WTC11 (cell line): ENCODE data around the gene ZNF506. TPM values are rescaled to one million over a fixed set of nuclear protein-coding genes. Genes with fewer than 3 reads are reported as not detected.
"Not testable (repeated sequence)": the region's sequence is repeated elsewhere in the genome, so short reads cannot be mapped to it uniquely, and the experiment has no call there.

ENCODE experiments used
- ATAC-seq: fragments of 200-7000 bp; cut with Tn5 transposase; 2 replicates; pipeline ENCODE4 v1.10.0; 2021; ENCODE audit warnings: mild to moderate bottlenecking, moderate library complexity
- CTCF ChIA-PET: fragments of 300-600 bp; sonication (Branson Sonifier 250); formaldehyde crosslinking; loops from one replicate; lab custom pipeline; 2021; ENCODE audit warnings: antibody characterized with exemption; lab: Charles Lee
- POLR2A ChIA-PET: fragments of 350-600 bp; sonication (Branson Sonifier 250); formaldehyde crosslinking; loops from one replicate; lab custom pipeline; 2021; ENCODE audit warnings: antibody characterized with exemption; lab: Charles Lee
- DNase-seq: peaks from one replicate; pipeline ENCODE4 v3.0.0; 2021; ENCODE audit warnings: low spot score
- H3K27ac Mint-ChIP-seq: 2 replicates; pipeline ENCODE4 v1.8.0; 2021; ENCODE audit warnings: mixed read lengths
- H3K27me3 Mint-ChIP-seq: 2 replicates; pipeline ENCODE4 v1.8.0; 2021; ENCODE audit warnings: low read depth, mild to moderate bottlenecking, moderate library complexity, mixed read lengths
- H3K36me3 Mint-ChIP-seq: 2 replicates; pipeline ENCODE4 v1.8.0; 2021; ENCODE audit warnings: mixed read lengths
- H3K4me1 Mint-ChIP-seq: 2 replicates; pipeline ENCODE4 v1.8.0; 2022; ENCODE audit warnings: mixed read lengths
- H3K4me3 Mint-ChIP-seq: 2 replicates; pipeline ENCODE4 v1.8.0; 2021; ENCODE audit warnings: mild to moderate bottlenecking, moderate library complexity, mixed read lengths
- H3K9me3 Mint-ChIP-seq: 2 replicates; pipeline ENCODE4 v1.8.0; 2021; ENCODE audit warnings: mixed read lengths
- CREM ChIP-seq: sonication (generic); formaldehyde crosslinking; IDR thresholded peaks from 2 replicates; pipeline ENCODE4 v1.8.1; 2022; ENCODE audit warnings: mild to moderate bottlenecking, missing genetic modification reagents, moderate library complexity
- ETV6 ChIP-seq: sonication (generic); formaldehyde crosslinking; IDR thresholded peaks from 2 replicates; pipeline ENCODE4 v1.8.1; 2022; ENCODE audit warnings: mild to moderate bottlenecking, missing genetic modification reagents
- GABPB1 ChIP-seq: sonication (generic); formaldehyde crosslinking; IDR thresholded peaks from 2 replicates; pipeline ENCODE4 v1.8.1; 2023; ENCODE audit warnings: mild to moderate bottlenecking, missing genetic modification reagents
- NR1H2 ChIP-seq: sonication (generic); formaldehyde crosslinking; IDR thresholded peaks from 2 replicates; pipeline ENCODE4 v1.9.0; 2021; ENCODE audit warnings: mild to moderate bottlenecking, moderate library complexity, missing genetic modification reagents
- NR2C2 ChIP-seq: sonication (generic); formaldehyde crosslinking; IDR thresholded peaks from 2 replicates; pipeline ENCODE4 v1.8.0; 2022; ENCODE audit warnings: mild to moderate bottlenecking, missing genetic modification reagents
- PRRX2 ChIP-seq: fragments of 250-450 bp; sonication (Bioruptor Pico); IDR thresholded peaks from 2 replicates; pipeline ENCODE4 v1.8.0; 2021; ENCODE audit warnings: mild to moderate bottlenecking
- RELA ChIP-seq: sonication (generic); formaldehyde crosslinking; IDR thresholded peaks from 2 replicates; pipeline ENCODE4 v1.8.1; 2022; ENCODE audit warnings: missing genetic modification reagents, mild to moderate bottlenecking, borderline replicate concordance
- RORB ChIP-seq: fragments of 250-450 bp; sonication (Bioruptor Pico); IDR thresholded peaks from 2 replicates; pipeline ENCODE4 v1.9.0; 2021; ENCODE audit warnings: mild to moderate bottlenecking
- SMAD3 ChIP-seq: sonication (generic); formaldehyde crosslinking; IDR thresholded peaks from 2 replicates; pipeline ENCODE4 v1.8.0; 2022; ENCODE audit warnings: missing genetic modification reagents, mild to moderate bottlenecking, borderline replicate concordance
- SP1 ChIP-seq: sonication (generic); formaldehyde crosslinking; conservative IDR thresholded peaks from 2 replicates; pipeline ENCODE4 v1.8.1; 2022; ENCODE audit warnings: missing genetic modification reagents
- TCF7 ChIP-seq: sonication (generic); formaldehyde crosslinking; IDR thresholded peaks from 2 replicates; pipeline ENCODE4 v1.8.0; 2022; ENCODE audit warnings: mild to moderate bottlenecking, low read depth, missing genetic modification reagents, moderate library complexity
- TEAD1 ChIP-seq: sonication (generic); formaldehyde crosslinking; IDR thresholded peaks from 2 replicates; pipeline ENCODE4 v1.8.0; 2022; ENCODE audit warnings: mild to moderate bottlenecking, missing genetic modification reagents
- TEAD4 ChIP-seq: sonication (generic); formaldehyde crosslinking; IDR thresholded peaks from 2 replicates; pipeline ENCODE4 v1.8.0; 2022; ENCODE audit warnings: mild to moderate bottlenecking, missing genetic modification reagents
- TP53 ChIP-seq: sonication (generic); formaldehyde crosslinking; IDR thresholded peaks from 2 replicates; pipeline ENCODE4 v1.8.1; 2023; ENCODE audit warnings: mild to moderate bottlenecking, missing genetic modification reagents
- ZNF317 ChIP-seq: sonication (generic); formaldehyde crosslinking; IDR thresholded peaks from 2 replicates; pipeline ENCODE4 v1.8.1; 2023; ENCODE audit warnings: low read depth, mild to moderate bottlenecking, moderate library complexity, missing genetic modification reagents, borderline replicate concordance
- ZNF416 ChIP-seq: fragments of 250-450 bp; sonication (Bioruptor Pico); IDR thresholded peaks from 2 replicates; pipeline ENCODE4 v1.9.0; 2021; ENCODE audit warnings: mild to moderate bottlenecking, inconsistent platforms
- ZNF671 ChIP-seq: fragments of 250-450 bp; sonication (Bioruptor Pico); IDR thresholded peaks from 2 replicates; pipeline ENCODE4 v1.8.0; 2021; ENCODE audit warnings: mild to moderate bottlenecking
- total RNA-seq: library from RNA; stranded (reverse); gene quantifications from 3 replicates; pipeline ENCODE4 v1.2.3, GENCODE V29; 2021
- TF ChIP-seq, protein P1 (sequence below): sonication (generic); formaldehyde crosslinking; IDR thresholded peaks from 2 replicates; pipeline ENCODE4 v1.8.1; 2023; ENCODE audit warnings: mild to moderate bottlenecking, missing genetic modification reagents
- TF ChIP-seq, protein P2 (sequence below): fragments of 200-600 bp; IDR thresholded peaks from 2 replicates; pipeline ENCODE4 v1.8.0; 2022; ENCODE audit warnings: antibody characterized with exemption
- TF ChIP-seq, protein P3 (sequence below): sonication (generic); formaldehyde crosslinking; IDR thresholded peaks from 2 replicates; pipeline ENCODE4 v1.8.1; 2022; ENCODE audit warnings: missing genetic modification reagents, borderline replicate concordance
- TF ChIP-seq, protein P4 (sequence below): sonication (generic); formaldehyde crosslinking; IDR thresholded peaks from 2 replicates; pipeline ENCODE4 v1.8.1; 2023; ENCODE audit warnings: mild to moderate bottlenecking, moderate library complexity, missing genetic modification reagents
- TF ChIP-seq, protein P5 (sequence below): fragments of 250-450 bp; sonication (Bioruptor Pico); IDR thresholded peaks from 2 replicates; pipeline ENCODE4 v1.9.0; 2021; ENCODE audit warnings: mild to moderate bottlenecking

ZNF506 gene
- total RNA-seq, 1 experiment from 2014 or later: 20.8 TPM

DNA sequence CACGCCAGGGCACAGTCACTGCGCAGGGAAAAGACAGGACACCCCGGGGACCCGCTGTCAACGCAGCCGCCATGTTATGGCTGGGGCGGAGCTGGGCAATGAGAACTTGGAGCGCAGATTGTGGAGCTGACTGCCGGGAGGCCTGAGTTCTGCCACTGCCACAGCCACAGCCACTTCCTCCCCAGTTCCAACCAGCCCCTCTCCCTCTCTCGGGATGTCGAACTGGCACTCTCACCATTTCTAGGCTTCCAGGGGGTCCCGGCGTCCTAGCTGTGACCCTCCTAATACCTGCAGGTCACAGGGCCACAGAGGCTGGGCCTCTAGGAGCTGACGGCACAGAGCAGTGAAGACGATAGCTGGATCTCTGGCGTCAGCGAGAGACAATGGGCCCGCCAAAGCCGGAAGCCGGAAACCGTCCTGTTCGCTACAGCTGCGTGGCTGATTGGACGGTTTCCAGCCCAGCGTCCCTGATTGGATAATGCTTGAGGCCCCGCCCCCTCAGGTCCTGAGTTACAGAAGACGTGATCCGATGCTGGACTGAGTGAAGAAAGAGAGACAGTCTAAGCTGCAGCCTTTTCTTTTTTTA lies at the start of gene ZNF506 (continued):
- TF ChIP-seq TEAD1 (CRISPR knock-in tag): peak; percentile 27; the same call in 1 of the 2 replicates
- TF ChIP-seq ETV6 (CRISPR knock-in tag): peak; percentile 71
- TF ChIP-seq TCF7 (CRISPR knock-in tag): no peak

DNA sequence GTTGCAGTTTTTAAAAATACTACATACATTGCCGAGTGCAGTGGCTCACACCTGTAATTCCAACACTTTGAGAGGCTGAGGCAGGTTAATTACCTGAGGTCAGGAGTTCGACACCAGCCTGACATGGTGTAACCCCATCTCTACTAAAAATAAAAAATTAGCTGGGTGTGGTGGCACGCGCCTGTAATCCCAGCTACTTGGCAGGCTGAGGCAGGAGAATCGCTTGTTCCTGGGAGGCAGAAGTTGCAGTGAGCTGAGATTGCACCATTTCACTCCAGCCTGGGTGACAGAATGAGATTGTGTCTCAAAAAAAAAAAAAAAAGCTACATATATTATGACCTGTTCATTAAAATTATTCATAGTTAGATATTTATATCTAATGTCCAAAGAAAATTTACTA lies 48.5 kb upstream of the ZNF506 start:
- H3K4me3 Mint-ChIP-seq, H3K27me3 Mint-ChIP-seq, H3K27ac Mint-ChIP-seq, CTCF ChIA-PET, DNase-seq, H3K9me3 Mint-ChIP-seq, ATAC-seq: not testable (repeated sequence)
- peaks cover 34% of the 10 kb centered on the region for H3K4me1 Mint-ChIP-seq
- H3K36me3 Mint-ChIP-seq: peaks cover 34% of the 10 kb centered on the region
- POLR2A ChIA-PET: interaction anchor here (0.6 kb wide), 1 partner anchor 30 kb away, joined by 4 read pairs; the partner anchor contains the start of gene ZNF93

DNA sequence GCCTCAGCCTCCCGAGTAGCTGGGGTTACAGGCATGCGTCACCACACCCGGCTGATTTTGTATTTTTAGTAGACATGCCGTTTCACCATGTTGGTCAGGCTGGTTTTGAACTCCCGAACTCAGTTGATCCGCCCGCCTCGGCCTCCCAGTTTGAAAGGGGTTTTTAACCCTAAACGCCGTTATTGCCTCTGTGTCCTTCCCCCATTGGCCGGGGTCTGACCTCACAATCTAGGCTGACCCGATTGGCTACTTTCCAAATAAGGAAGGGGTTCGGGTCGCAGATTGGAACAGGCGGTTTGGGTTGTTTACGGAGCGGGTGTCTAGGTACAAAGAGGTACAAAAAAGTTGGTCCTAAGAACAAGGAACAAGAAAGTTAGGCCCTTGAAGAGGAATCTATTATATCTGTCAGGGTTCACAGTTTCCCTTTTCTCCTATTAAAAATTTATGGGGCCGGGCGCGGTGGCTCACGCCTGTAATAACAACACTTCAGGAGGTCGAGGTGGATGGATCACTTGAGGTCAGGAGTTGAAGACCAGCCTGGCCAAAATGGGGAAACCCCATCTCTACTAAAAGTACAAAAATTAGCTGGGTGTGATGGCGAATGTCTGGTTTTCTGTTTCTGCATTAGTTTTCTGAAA lies 45.2 kb upstream of the ZNF506 start:
- CTCF ChIA-PET: no interaction called here
- TF ChIP-seq ZNF416 (CRISPR knock-in tag) (0 out of 2 replicates have a peak, but pooled peaks have one; percentile 62), NR1H2 (CRISPR knock-in tag) (no peak), SP1 (peak; percentile 49; the same call in 1 of the 2 replicates), SMAD3 (CRISPR knock-in tag) (no peak), RELA (CRISPR knock-in tag) (no peak), RORB (CRISPR knock-in tag) (no peak), ZNF317 (CRISPR knock-in tag) (no peak), ZNF671 (CRISPR knock-in tag) (peak; percentile 28; the same call in 1 of the 2 replicates), TP53 (CRISPR knock-in tag) (no peak), PRRX2 (CRISPR knock-in tag) (peak; percentile 43; the same call in 1 of the 2 replicates), TCF7 (CRISPR knock-in tag) (no peak), GABPB1 (no peak), TEAD1 (CRISPR knock-in tag) (no peak), NR2C2 (CRISPR knock-in tag) (no peak), TEAD4 (CRISPR knock-in tag) (no peak), CREM (CRISPR knock-in tag) (no peak)
- TF ChIP-seq, protein P1, sequence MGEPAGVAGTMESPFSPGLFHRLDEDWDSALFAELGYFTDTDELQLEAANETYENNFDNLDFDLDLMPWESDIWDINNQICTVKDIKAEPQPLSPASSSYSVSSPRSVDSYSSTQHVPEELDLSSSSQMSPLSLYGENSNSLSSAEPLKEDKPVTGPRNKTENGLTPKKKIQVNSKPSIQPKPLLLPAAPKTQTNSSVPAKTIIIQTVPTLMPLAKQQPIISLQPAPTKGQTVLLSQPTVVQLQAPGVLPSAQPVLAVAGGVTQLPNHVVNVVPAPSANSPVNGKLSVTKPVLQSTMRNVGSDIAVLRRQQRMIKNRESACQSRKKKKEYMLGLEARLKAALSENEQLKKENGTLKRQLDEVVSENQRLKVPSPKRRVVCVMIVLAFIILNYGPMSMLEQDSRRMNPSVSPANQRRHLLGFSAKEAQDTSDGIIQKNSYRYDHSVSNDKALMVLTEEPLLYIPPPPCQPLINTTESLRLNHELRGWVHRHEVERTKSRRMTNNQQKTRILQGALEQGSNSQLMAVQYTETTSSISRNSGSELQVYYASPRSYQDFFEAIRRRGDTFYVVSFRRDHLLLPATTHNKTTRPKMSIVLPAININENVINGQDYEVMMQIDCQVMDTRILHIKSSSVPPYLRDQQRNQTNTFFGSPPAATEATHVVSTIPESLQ (CRISPR knock-in tag): no peak
- TF ChIP-seq, protein P2, sequence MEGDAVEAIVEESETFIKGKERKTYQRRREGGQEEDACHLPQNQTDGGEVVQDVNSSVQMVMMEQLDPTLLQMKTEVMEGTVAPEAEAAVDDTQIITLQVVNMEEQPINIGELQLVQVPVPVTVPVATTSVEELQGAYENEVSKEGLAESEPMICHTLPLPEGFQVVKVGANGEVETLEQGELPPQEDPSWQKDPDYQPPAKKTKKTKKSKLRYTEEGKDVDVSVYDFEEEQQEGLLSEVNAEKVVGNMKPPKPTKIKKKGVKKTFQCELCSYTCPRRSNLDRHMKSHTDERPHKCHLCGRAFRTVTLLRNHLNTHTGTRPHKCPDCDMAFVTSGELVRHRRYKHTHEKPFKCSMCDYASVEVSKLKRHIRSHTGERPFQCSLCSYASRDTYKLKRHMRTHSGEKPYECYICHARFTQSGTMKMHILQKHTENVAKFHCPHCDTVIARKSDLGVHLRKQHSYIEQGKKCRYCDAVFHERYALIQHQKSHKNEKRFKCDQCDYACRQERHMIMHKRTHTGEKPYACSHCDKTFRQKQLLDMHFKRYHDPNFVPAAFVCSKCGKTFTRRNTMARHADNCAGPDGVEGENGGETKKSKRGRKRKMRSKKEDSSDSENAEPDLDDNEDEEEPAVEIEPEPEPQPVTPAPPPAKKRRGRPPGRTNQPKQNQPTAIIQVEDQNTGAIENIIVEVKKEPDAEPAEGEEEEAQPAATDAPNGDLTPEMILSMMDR: no peak
- TF ChIP-seq, protein P3, sequence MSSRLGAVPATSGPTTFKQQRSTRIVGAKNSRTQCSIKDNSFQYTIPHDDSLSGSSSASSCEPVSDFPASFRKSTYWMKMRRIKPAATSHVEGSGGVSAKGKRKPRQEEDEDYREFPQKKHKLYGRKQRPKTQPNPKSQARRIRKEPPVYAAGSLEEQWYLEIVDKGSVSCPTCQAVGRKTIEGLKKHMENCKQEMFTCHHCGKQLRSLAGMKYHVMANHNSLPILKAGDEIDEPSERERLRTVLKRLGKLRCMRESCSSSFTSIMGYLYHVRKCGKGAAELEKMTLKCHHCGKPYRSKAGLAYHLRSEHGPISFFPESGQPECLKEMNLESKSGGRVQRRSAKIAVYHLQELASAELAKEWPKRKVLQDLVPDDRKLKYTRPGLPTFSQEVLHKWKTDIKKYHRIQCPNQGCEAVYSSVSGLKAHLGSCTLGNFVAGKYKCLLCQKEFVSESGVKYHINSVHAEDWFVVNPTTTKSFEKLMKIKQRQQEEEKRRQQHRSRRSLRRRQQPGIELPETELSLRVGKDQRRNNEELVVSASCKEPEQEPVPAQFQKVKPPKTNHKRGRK: no peak
- TF ChIP-seq, protein P4, sequence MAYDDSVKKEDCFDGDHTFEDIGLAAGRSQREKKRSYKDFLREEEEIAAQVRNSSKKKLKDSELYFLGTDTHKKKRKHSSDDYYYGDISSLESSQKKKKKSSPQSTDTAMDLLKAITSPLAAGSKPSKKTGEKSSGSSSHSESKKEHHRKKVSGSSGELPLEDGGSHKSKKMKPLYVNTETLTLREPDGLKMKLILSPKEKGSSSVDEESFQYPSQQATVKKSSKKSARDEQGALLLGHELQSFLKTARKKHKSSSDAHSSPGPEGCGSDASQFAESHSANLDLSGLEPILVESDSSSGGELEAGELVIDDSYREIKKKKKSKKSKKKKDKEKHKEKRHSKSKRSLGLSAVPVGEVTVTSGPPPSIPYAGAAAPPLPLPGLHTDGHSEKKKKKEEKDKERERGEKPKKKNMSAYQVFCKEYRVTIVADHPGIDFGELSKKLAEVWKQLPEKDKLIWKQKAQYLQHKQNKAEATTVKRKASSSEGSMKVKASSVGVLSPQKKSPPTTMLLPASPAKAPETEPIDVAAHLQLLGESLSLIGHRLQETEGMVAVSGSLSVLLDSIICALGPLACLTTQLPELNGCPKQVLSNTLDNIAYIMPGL (CRISPR knock-in tag): no peak
- TF ChIP-seq, protein P5, sequence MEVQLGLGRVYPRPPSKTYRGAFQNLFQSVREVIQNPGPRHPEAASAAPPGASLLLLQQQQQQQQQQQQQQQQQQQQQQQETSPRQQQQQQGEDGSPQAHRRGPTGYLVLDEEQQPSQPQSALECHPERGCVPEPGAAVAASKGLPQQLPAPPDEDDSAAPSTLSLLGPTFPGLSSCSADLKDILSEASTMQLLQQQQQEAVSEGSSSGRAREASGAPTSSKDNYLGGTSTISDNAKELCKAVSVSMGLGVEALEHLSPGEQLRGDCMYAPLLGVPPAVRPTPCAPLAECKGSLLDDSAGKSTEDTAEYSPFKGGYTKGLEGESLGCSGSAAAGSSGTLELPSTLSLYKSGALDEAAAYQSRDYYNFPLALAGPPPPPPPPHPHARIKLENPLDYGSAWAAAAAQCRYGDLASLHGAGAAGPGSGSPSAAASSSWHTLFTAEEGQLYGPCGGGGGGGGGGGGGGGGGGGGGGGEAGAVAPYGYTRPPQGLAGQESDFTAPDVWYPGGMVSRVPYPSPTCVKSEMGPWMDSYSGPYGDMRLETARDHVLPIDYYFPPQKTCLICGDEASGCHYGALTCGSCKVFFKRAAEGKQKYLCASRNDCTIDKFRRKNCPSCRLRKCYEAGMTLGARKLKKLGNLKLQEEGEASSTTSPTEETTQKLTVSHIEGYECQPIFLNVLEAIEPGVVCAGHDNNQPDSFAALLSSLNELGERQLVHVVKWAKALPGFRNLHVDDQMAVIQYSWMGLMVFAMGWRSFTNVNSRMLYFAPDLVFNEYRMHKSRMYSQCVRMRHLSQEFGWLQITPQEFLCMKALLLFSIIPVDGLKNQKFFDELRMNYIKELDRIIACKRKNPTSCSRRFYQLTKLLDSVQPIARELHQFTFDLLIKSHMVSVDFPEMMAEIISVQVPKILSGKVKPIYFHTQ (CRISPR knock-in tag): 0 out of 2 replicates have a peak, but pooled peaks have one; percentile 14

More for the DNA sequence above, 45.2 kb upstream of the ZNF506 start:
- peaks cover 35% of the 10 kb centered on the region for H3K4me1 Mint-ChIP-seq
- H3K27me3 Mint-ChIP-seq: no peaks in the 10 kb centered on the region; the same call in 1 of the 2 replicates
- DNase-seq (peak; percentile 76), ATAC-seq (peak; percentile 68)
- no peaks in the 10 kb centered on the region for H3K9me3 Mint-ChIP-seq
- H3K27ac Mint-ChIP-seq: peak overlapping the region; percentile 100
- POLR2A ChIA-PET: interaction anchor here (1.2 to 2.2 kb wide), 7 partner anchors 10 to 558 kb away, joined by 3 to 70 read pairs (median 17); partner anchors contain the start of genes ZNF101, ZNF506 and ZNF93
- H3K36me3 Mint-ChIP-seq: peaks cover 13% of the 10 kb centered on the region
- H3K4me3 Mint-ChIP-seq: peak overlapping the region; percentile 100
